GM18499 (cell line): Measurements from ENCODE around the gene PTCD3.

Source experiments
- ATAC-seq: cut with Tn5 transposase; IDR thresholded peaks from one replicate; pipeline ENCODE4 v1.9.1; 2021; ENCODE audit warnings: moderate number of reproducible peaks; ENCODE audit not compliant: insufficient read depth, unreplicated experiment

Gene PTCD3

DNA sequence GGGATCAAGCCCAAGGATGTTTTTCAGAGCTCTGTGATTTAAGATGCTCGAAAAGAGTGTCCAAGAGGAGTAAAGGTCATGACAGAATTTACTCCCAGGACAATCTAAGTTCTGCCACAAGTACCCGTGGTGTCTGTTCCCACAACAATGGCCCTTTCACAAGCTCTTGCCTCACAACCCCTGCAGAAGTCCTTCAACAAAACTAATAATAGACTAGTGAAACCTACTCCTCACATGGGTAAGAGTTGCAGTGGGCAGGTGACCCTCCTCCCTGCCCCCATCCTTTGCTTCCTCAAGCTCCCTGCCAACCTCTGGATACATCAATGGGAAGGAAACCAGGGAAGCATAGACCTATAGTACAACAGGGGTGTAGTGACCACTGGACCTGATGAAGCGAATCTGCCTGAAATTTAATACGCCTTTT lies 34.9 kb downstream of the PTCD3 start:
- ATAC-seq = no peak

- ATAC-seq = no peak
Observed at GRCh38 chr2:86142436-86143257, 36.6 kb downstream of the PTCD3 start.

DNA sequence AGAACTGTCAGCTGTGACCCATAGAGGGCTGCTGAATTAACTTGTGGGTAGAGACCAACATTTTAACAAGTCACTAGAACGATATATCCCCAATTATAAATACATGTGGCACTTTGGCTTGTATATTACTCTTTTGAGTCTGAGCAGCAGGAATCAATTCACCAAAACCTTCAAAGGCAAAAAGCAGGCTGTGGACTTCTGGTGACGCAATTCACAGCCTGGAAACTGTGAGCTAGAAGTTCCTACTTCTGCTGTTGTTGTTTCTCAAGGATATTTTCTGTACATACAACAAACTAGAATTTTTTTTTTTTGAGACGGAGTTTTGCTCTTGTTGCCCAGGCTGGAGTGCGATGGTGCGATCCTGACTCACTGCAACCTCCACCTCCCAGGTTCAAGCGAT lies 37.3 kb downstream of the PTCD3 start:
- no peak for ATAC-seq

DNA sequence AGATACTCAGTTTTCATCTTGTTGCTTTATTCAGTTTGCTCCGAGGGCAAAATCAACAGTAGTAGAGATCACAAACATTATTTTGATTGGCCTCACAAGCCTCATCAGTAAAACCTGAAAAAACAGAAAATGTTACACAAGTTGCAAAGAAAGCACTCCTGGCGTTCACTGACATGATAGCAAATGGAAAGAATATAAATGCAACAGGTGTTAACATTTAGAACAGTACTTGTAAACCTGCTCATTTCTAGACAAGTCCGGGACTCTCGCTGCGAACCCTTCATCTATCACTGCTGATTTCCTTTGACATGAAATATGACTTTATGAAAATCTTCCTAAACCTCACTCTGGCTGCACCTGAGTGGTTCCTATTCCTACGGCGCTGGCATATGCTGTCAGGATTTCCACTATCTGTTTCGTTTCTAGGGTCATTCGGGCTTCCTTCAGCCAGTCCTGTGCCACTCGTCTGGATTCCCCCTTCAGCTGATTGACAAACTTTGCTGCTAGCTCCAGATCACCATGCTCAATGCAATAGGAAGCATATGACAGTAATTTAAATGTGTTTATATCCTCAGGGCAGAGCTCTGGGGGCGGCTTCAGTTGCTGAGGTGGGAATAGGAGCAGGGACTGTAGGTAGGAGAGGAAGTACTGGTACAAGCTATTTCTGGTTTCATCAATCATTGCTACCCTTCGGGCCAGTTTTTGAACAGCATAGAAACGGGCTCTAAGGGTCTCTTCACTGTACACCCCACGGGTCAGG lies 38.1 kb downstream of the PTCD3 start:
- no peak for ATAC-seq

DNA sequence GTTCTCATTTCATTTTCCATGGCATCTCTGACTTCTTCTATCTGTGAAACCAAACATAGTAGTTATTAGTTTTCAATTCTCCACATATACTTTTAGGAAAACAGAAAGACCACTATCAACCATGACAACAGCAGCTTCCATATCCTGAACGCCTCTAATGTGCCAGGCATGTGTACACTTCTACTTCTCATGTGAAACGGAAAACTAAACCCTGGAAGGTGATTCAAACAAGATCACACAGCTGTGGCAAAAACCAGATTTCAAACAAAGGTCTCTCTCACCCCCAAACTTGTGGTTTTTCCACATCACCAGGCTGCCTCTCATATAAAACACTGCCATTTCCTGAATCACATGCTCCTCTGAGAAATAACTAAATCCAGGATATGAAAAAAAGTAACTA lies 41.8 kb downstream of the PTCD3 start:
- ATAC-seq = no peak

DNA sequence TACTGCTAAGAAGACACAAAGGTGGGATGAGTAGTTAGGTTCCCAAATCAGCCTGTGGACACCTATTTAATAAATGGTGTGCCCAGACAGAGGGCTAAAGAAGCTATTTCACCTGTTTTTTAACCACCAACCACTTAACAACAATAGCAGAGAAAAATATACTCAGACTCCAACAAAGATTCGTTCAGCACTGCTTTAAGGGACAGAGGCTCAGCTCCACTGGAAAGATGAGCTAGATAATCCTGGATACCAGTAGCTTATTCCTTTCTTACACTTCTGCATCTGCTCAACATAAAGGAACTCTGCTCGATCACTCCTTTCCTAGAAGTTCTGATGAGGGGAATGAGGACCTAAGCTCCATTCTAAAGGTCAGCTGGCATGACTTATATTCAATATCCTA lies 44.5 kb downstream of the PTCD3 start:
- ATAC-seq = no peak

GRCh38 chr2:86157009-86157556 lies 51.0 kb downstream of the PTCD3 start:
- no peak for ATAC-seq

DNA sequence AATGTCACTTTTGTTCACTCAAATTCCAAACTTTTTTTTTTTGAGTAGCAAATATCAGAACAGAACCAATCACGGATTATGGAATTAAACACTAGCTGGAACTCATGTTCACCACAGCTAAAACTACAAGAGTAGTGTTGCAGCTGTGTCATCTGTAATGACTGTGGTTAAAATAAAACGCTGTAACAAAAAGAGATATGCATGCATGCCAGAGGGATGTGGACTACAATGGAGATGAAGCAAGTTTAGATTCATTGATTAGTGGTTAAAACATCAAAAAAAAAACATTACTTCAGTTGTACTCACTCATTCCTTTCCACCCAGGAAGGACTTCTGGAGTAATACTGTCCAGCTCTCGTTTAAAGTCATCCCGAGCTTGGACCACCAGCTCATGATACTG lies 52.3 kb downstream of the PTCD3 start:
- no peak for ATAC-seq

- ATAC-seq = no peak
Observed at GRCh38 chr2:86160156-86160952, 54.3 kb downstream of the PTCD3 start.

GRCh38 chr2:86170449-86170848 lies 64.4 kb downstream of the PTCD3 start:
- ATAC-seq = no peak

DNA sequence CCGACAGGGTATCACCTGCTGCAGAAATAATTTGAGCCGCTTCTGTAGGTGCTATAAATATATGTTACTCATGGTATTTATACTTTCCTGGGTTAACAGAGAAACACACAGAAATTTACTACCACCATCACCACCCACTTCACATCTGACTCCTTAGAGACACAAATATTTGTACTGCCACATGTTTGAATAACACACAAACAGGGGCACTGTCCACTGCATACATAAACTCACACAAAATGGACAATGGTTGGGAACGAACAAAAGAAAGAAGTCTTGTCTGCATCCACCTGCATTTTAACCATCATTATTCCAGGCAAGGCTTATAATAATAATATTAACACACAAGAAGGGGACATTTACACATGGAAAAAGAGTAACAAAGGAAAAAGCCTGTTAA lies 65.3 kb downstream of the PTCD3 start:
- ATAC-seq = no peak

DNA sequence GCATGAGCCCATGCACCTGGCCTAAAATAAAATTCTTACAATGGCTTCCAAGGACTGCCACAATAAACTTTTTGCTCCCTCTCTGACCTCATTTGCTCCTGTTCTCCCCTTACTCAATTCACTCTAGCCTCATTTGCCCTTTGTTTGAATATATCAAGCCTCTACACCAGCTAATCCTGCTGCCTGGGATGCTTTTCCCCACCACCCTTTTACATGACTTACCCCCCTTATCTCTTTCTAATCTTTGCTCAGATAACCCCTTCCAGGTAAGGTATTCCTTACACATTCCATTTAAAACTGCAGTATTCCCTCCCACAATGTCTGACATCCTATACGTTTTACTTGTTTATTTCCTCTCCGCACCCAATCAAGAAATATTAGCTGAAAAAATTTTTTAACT lies 66.6 kb downstream of the PTCD3 start:
- no peak for ATAC-seq

- ATAC-seq = no peak
Observed at GRCh38 chr2:86174445-86174844, 68.4 kb downstream of the PTCD3 start.

DNA sequence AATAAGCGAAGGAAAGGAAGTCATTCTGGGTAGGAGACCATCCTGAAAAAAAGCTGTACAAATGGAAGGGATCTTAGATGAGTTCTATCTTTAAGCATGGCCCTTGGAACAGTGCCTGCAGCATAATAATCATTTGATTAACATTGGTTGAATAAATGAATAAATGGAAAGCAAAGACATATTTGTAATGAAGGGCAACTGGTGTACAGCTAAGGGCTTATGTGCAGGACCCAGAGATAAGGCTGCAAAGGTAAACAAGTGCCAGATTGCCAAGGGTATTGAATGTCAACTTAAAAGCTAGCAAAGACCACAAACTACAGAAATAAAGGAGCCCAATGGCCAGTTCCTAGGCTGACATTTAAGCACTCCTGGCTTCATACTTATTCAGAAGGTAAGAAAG lies 69.8 kb downstream of the PTCD3 start:
- ATAC-seq = no peak

DNA sequence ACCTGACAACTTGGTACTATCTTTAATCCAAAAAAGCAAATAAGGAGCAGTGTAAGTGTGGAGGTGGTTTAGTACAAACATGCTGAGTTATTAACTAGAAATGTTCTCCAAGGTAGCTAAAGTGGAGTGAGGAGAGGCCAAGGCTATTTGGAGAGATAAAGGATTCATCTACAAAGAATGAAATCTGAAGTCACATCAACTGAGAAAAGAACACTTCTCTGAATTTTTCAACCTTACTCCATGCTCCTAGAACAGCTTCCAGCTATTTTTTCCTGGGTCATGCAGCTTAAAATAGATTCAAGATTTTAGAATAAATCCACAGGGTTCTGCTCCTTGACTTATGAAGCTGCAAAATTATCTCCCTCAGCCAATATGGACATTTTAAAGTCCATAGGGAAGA lies 70.6 kb downstream of the PTCD3 start:
- ATAC-seq = no peak

GRCh38 chr2:86185517-86186212 lies 79.6 kb downstream of the PTCD3 start:
- ATAC-seq = no peak

DNA sequence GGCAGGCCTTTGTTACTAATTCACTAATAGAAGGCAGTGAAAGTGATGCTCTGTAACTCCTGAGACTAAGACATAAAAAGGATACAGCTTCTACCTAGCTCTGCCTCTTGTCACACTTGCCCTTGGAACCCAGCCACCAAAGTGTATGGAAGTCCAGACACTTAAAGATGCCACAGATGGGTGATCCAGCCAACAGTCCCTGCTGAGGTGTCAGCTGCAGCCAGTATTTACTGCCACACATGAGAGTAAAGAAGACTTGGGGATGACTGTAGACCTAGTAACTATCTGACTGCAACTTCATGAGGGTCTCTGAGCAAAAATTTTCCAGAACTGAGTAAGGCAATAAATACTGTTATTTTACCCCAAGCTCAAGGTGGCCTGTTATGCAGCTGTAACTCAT lies 80.4 kb downstream of the PTCD3 start:
- ATAC-seq = no peak

DNA sequence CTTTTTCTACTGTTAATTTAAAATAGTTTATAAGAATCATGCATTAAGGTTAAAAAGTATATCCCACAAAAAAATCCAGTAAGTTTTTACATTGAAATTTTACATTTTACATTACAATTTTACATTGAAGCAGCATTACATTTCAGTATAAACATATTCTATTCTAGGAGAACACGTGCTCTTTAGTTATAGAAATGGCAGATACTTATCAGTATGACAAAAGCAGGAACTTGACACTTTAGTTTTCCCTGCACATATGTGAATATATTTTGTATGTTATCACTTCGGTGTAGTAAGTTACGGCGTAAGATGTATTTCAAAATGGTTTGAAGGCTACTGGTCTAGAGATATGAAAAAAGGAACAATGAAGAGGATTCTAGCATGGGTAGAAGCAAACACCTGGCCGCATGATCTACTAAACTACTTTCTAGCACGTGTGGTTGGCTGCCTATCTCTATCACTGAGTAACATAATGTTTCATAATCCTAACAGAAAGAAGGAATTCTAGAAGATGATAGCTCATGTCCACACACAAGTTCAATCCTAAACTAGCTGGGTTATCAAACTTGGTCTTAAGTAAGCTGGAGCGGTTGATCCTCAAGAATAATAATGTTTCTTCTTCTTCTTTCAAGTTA lies 83.9 kb downstream of the PTCD3 start:
- no peak for ATAC-seq
